ENCODE measurements around the gene MUC5AC.

MUC5AC gene

GRCh38 chr11:1126935-1127663, 30.7 kb upstream of the MUC5AC start:
- TF ChIP-seq FOXA1 (IDR thresholded peaks at IDR 0.05) (no peak), BHLHE40 (IDR thresholded peaks at IDR 0.05; ENCODE audit: borderline replicate concordance) (no peak), LEF1 (IDR thresholded peaks at IDR 0.05; ENCODE audit: borderline replicate concordance) (no peak), FOXM1 (IDR thresholded peaks at IDR 0.05; ENCODE audit: borderline replicate concordance) (no peak), ZNF384 (IDR thresholded peaks at IDR 0.05) (no peak), ELF4 (IDR thresholded peaks at IDR 0.05) (no peak), NFRKB (IDR thresholded peaks at IDR 0.05) (no peak), HDGF (IDR thresholded peaks at IDR 0.05; ENCODE audit: borderline replicate concordance) (no peak), FOXK2 (IDR thresholded peaks at IDR 0.05) (no peak), CTBP1 (IDR thresholded peaks at IDR 0.05; ENCODE audit: borderline replicate concordance) (no peak), SUZ12 (IDR thresholded peaks at IDR 0.05) (no peak), L3MBTL2 (conservative IDR thresholded peaks at IDR 0.05) (no peak), ARNT (IDR thresholded peaks at IDR 0.05) (no peak), TARDBP (IDR thresholded peaks at IDR 0.05) (no peak), SP1 (IDR thresholded peaks at IDR 0.05) (no peak)
- TF ChIP-seq, protein P1, sequence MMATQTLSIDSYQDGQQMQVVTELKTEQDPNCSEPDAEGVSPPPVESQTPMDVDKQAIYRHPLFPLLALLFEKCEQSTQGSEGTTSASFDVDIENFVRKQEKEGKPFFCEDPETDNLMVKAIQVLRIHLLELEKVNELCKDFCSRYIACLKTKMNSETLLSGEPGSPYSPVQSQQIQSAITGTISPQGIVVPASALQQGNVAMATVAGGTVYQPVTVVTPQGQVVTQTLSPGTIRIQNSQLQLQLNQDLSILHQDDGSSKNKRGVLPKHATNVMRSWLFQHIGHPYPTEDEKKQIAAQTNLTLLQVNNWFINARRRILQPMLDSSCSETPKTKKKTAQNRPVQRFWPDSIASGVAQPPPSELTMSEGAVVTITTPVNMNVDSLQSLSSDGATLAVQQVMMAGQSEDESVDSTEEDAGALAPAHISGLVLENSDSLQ (IDR thresholded peaks at IDR 0.05) = no peak
- POLR2A ChIA-PET = no interaction called here
- DNase-seq (ENCODE audit: extremely low spot score) = no peak
- CTCF ChIA-PET = interaction anchor here (0.7 kb wide), 1 partner anchor 591 kb away, joined by 7 read pairs; the partner anchor contains the start of gene HRAS

DNA sequence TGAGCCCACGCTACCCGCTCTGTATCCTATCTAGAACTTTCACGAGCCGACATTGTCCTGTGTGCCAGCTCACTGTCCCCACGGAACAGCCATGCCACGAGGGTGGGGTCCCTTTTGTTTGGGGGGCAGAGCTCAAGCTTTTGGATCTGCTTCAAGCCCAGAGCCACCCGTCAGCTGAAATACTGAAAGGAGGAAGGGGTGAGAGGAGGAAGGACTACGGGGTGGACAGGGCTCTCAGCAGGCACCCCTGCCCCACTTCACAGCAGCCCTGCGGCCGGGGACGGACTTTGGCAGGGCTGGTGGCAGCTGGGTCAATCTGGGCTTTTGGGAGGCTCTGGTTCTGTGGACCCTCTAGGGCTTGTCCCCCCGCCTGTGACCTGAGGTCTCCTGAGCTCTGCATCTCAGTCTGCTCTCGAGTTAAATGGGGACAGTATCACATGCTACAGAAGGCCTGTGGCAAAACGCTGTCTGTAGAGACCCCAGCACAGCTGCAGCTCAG, 30.0 kb upstream of the MUC5AC start:
- TF ChIP-seq SP1 (IDR thresholded peaks at IDR 0.05) (no peak), CTBP1 (IDR thresholded peaks at IDR 0.05; ENCODE audit: borderline replicate concordance) (no peak), NFRKB (IDR thresholded peaks at IDR 0.05) (no peak), SUZ12 (IDR thresholded peaks at IDR 0.05) (no peak), FOXA1 (IDR thresholded peaks at IDR 0.05) (no peak), ARNT (IDR thresholded peaks at IDR 0.05) (no peak), L3MBTL2 (conservative IDR thresholded peaks at IDR 0.05) (no peak), ELF4 (IDR thresholded peaks at IDR 0.05) (no peak), FOXM1 (IDR thresholded peaks at IDR 0.05; ENCODE audit: borderline replicate concordance) (no peak), LEF1 (IDR thresholded peaks at IDR 0.05; ENCODE audit: borderline replicate concordance) (no peak)
- ChIA-PET POLR2A (no interaction called here), CTCF (interaction anchor here (0.7 kb wide), 1 partner anchor 592 kb away, joined by 7 read pairs; the partner anchor contains the start of gene HRAS)
- no peak for DNase-seq (ENCODE audit: extremely low spot score)

GRCh38 chr11:1128311-1129142, 29.2 kb upstream of the MUC5AC start:
- no peak for DNase-seq (ENCODE audit: extremely low spot score)
- no peak for TF ChIP-seq FOXM1 (IDR thresholded peaks at IDR 0.05; ENCODE audit: borderline replicate concordance)
- TF ChIP-seq ELF4 (IDR thresholded peaks at IDR 0.05) = no peak
- no peak for TF ChIP-seq L3MBTL2 (conservative IDR thresholded peaks at IDR 0.05)
- no peak for TF ChIP-seq BHLHE40 (IDR thresholded peaks at IDR 0.05; ENCODE audit: borderline replicate concordance)
- TF ChIP-seq SP1 (IDR thresholded peaks at IDR 0.05) = no peak
- no peak for TF ChIP-seq LEF1 (IDR thresholded peaks at IDR 0.05; ENCODE audit: borderline replicate concordance)
- TF ChIP-seq ZNF384 (IDR thresholded peaks at IDR 0.05) = no peak
- TF ChIP-seq TARDBP (IDR thresholded peaks at IDR 0.05) = no peak
- TF ChIP-seq ARNT (IDR thresholded peaks at IDR 0.05) = no peak
- no peak for TF ChIP-seq CTBP1 (IDR thresholded peaks at IDR 0.05; ENCODE audit: borderline replicate concordance)
- TF ChIP-seq FOXK2 (IDR thresholded peaks at IDR 0.05) = no peak
- TF ChIP-seq, protein P1 (IDR thresholded peaks at IDR 0.05) = no peak
- POLR2A ChIA-PET = no interaction called here
- CTCF ChIA-PET = interaction anchor here (0.7 kb wide), 1 partner anchor 593 kb away, joined by 7 read pairs; the partner anchor contains the start of gene HRAS

DNA sequence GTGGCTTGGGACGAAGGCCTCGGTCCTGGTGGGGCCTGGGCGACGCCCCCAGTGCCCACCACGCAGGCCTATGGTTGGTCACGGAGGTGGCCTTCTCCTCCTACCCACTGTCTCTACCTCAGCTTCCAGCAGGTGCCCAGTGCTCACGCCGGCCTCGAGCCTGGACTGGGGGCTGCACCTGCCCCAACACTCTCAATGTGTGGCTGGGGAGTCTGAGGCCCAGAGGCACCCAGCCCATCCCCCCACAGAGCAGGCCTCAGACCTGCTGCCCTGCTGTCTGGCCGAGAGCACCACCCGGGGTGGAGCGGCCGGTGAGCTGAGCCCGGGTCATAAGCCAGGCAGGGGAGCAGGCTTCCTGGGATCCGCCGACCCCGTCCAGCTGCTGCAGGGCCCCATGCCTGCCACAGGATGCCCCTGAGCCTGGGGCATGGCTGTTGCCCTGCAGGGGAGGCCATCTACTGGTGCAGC, 28.6 kb upstream of the MUC5AC start:
- CTCF ChIA-PET = no interaction called here
- TF ChIP-seq HDGF (IDR thresholded peaks at IDR 0.05; ENCODE audit: borderline replicate concordance) (no peak), CTBP1 (IDR thresholded peaks at IDR 0.05; ENCODE audit: borderline replicate concordance) (no peak), SUZ12 (IDR thresholded peaks at IDR 0.05) (no peak), FOXA1 (IDR thresholded peaks at IDR 0.05) (no peak), ELF4 (IDR thresholded peaks at IDR 0.05) (no peak), NFRKB (IDR thresholded peaks at IDR 0.05) (no peak), ARNT (IDR thresholded peaks at IDR 0.05) (no peak), FOXK2 (IDR thresholded peaks at IDR 0.05) (no peak), BHLHE40 (IDR thresholded peaks at IDR 0.05; ENCODE audit: borderline replicate concordance) (no peak), TARDBP (IDR thresholded peaks at IDR 0.05) (no peak)
- TF ChIP-seq, protein P1 (IDR thresholded peaks at IDR 0.05) = no peak
- DNase-seq (ENCODE audit: extremely low spot score) = no peak
- POLR2A ChIA-PET = no interaction called here

DNA sequence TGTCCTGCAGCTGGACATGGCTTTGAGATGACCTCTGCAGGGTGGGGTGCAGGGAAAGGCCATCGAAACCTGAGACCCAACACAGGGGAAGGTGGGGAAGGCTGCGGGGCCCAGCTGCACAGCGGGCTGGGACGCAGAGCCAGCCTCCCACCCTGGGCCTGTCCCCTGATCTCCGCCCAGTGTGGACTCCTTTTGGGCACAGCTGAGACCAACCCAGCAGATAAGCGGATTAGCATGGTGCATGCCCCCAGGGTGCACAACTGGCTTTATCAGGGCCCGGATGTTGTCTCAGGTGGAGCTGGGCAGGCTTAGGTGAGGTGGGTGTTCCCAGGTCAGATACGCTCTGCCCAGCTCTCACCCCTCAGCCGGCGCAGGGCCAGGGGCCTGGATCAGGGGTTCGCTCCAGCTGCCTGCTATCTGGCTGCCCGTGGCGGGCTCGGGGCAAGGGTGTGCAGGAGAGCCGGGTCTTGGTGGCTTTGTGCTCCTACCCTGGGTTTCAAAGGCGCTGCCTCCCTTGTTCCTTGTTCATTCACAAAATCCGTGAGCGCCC, 28.1 kb upstream of the MUC5AC start:
- TF ChIP-seq HDGF (IDR thresholded peaks at IDR 0.05; ENCODE audit: borderline replicate concordance) (no peak), LEF1 (IDR thresholded peaks at IDR 0.05; ENCODE audit: borderline replicate concordance) (no peak), FOXK2 (IDR thresholded peaks at IDR 0.05) (no peak), ELF4 (IDR thresholded peaks at IDR 0.05) (no peak), ARNT (IDR thresholded peaks at IDR 0.05) (no peak)
- TF ChIP-seq, protein P1 (IDR thresholded peaks at IDR 0.05) = no peak
- ChIA-PET POLR2A (no interaction called here), CTCF (no interaction called here)
- no peak for DNase-seq (ENCODE audit: extremely low spot score)

All from HEK293T (cell line).